ENCODE measurements around the gene PRKCD.

PRKCD gene

DNA sequence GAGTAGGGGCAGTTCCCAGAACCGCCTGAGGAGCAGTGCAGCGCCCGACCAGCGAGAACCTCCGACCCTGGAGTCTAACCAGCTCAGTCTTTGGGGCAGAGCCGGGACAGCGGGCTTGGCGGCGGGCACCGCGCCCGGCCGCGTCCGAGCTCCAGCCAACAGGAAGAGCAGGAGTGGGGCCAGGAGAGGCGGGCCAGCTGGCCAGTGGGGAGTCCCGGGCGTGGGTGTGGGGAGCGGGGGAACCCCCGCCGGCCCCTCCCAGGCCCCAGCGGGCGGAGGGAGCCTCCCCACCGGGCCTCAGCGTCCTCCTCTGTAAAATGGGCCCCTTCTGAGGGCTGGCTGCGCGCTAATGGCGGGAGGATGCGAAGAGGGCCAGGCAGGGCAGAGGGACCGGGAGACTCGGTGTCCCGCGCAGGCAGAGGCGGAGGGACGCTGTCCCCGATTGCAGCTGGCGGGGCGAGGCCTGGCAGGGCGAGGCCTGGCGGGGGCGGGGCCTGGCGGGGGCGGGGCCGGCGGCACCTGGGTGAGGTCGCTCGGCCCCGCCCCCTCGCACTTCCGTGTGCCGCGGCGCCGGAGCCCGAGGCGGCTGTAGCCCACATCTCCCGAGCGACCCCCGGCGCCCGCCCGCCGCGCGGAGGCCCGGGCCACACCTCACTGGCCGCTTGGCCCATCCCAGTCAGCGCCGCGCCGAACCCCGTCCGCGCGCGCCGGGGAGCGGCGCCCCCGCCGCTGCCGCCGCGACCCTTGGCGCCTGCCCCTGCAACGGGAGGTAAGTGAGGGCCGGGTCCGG, at the start of gene PRKCD:
Gene PRKCD (plus strand): TSS at position 550 of the 790 bp plus-strand sequence. CDS start 17,214 bp downstream, outside the sequence.
- DNase-seq (ENCODE audit: low read depth), result peak; percentile 72

DNA sequence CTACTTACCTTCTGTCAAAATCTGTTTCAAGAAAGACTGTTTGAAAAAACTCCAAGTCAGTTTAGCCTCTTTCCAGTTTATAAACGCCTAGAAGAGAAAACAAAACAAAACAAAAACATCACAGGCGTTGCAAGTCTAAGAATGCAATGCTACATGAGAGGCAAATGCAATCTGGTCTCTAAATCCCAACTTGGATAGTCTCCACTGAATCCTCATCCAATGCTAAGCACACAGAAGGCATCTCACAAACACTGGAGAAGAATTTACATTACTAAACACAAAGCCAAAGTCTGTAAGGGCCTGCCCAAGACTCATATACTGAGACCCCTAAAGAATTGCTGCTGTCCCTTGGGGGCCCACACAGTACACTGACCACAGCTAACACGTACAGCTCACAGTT, 49.2 kb upstream of the PRKCD start:
- DNase-seq (ENCODE audit: low read depth), result no peak

DNA sequence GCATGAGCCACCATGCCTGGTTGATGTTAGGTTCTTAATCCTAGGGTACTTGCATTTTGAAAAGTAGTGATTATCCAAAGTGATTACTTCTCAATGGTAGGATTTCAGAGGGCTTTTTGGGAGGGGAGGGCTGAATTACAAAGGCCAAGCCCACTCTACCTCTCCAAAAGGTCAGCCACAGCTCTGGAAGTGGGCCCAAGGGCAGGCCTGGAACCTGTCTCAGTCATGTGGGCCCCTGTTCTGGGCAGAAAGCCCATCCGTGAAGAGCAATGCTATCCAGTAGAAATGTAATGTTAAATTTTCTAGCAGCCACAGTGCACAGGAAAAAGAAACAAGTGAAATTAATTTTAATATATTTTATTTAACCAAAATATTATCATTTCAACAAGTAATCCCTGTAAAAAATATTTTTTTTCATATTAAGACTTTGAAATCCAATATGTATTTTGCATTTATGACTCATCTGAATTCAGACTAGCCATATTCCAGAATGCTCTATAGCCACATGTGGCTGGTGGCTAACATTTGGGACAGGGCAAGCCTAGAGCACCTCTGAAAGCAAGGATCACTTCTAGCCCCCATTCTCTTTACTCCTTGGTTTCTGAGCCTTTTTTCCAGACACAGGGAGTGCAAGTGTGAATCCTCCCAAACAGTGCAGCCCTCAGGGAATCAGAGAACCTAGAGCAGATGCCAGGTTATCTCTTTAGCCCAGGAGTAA, 47.6 kb upstream of the PRKCD start:
- DNase-seq (ENCODE audit: low read depth), result no peak

DNA sequence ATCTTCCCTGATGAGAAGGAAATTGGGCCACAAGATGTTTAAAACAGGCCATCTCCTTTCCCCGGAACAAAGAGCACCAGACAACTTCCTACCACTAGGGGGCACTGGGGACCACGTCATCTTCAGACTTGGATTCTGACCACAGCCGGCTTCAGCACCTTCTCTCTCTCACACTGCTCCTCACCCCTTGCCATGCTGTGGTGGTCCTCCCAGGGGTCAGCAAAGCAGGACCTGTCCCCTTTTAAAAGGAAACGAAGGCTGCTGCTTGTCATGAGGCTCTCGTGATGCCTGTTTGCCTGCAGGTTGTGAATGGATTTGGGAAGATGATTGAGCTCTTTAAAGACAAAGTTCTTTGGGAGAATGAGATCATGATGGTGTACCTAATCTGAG, 47.0 kb upstream of the PRKCD start:
- DNase-seq (ENCODE audit: low read depth), result peak; percentile 62

DNA sequence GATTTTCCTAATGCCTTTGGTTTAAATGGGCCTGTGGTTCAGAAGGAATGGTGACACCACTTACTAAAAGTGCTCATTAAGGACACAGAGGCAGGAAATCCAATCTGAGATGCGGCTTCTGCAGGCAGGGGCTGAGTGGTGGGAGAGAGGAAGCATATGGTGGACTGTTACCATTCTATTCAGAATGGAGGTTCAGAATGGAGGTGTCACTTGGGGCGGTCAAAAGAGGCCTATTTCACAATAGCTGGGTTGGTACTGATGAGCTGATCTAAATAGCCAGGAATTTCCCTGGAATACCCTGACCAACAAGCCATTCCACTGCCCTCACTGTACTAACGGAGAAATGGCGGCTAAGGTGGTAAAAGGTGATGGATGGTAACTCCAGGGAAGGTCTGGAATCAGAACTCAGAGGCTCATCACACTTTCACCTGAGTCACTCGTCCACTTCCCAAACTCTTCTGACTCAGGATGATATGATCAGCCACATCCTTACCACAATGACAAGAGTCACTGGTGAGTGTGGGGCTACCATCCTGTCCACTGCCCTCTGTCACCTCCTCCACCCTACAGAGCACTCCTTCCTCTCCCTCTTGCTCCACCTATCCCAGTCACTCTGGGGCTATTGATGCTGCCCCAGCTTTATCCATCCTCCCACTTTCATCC, 46.5 kb upstream of the PRKCD start:
- no peak for DNase-seq (ENCODE audit: low read depth)

DNA sequence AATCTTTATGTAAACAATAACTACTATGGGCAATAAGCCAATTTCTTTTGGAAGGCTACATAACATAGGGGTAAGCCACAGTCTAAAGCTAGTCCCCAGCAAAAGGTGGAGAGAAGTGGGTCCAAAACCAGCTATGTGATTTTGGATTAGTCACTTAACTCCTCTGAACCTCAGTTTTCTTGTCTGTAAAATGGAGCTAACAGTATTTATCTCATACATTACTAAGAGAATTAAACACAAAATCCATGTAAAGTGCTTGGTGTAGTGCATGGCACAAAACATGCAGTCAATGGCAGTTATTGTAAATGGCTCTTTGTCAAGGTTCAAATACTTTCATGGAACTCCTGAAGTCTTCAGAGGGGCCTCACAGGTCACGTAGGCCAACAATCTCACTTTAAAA, 44.1 kb upstream of the PRKCD start:
- no peak for DNase-seq (ENCODE audit: low read depth)

DNA sequence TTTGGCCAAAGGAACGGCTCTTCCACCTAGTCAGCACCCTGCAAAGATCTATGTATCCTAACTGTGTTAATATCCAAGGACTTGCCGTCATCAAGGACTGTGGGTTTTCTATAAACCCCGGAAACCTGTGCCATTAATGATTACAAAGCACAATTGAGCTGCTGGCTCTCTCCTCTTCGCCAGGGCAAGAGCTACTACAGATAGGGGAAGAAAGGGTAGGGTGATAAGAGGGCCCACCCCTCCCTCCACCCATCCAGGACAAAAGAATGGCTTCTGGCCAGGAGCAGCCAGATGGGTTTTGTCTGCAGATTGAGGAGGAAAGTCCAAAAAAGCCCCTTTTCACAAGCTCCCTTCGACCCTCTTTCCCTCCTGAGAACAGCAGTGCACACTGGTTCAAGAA, 40.7 kb upstream of the PRKCD start:
- DNase-seq (ENCODE audit: low read depth), result no peak

DNA sequence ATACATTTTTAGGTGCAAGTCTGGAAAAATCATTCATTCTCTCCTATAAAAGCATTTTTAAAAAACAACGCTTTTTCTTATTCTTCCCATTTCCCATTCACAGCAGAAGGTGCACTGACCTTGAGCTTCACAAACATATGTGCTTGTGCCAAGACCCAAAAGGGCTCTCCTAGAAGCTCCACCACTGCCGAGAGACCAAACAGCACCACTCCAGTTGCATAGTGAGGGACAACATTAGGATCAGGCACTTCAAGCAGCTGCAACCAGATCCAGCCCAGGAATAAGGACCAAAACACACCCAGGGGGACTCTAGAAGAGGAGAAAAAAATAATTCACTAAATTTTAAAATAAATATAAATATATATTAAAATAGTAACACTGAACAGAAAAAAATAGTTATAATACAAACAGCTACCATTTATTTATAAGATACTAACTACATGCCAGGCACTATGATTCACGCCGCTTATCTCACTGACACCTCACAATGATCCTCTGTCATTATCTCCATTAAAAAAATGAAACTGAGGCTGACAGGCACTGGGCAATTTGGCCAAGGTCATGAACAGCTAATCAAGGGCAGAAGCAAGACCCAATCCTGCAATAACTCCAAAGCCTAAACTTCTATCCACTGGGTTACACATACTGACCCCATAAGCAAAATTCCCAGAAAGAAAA, 38.6 kb upstream of the PRKCD start:
- DNase-seq (ENCODE audit: low read depth), result no peak

DNA sequence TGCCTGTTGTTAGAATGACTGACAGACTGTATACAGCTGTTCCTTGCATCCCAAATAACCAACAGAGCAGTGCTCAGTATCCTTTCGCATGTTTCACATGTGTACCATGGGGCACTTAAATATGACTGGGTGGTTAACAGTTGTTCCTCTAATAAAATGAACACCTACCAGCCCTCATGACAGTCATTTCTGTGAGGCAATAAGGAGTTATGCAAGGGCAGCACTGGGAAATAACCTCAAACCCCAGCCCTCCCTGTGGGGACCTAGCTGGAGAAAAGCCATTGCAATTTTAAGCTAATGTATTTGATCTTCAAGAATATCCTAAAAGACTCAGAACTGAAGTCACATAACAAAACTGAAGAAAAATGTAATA, 38.1 kb upstream of the PRKCD start:
- DNase-seq (ENCODE audit: low read depth), result no peak

DNA sequence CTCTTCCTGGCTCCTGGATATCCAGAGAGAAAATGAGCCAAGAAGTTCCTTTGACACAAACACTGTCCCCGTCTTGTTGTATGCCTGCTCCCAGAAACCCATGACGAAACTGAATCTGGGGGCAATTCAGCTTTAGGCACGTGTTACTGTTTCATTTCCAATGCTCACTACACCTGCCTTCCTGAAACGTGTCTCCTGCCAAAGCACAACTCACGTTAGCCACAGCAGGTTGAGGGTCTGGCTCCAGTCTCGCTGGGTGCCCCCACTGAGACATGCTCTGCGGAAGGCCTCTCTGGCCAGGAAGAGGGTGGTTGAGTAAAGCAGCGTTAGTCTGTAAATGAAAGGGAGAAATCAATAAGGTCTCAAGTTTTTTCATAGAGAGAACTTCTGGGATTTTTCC, 37.5 kb upstream of the PRKCD start:
- DNase-seq (ENCODE audit: low read depth), result no peak

DNA sequence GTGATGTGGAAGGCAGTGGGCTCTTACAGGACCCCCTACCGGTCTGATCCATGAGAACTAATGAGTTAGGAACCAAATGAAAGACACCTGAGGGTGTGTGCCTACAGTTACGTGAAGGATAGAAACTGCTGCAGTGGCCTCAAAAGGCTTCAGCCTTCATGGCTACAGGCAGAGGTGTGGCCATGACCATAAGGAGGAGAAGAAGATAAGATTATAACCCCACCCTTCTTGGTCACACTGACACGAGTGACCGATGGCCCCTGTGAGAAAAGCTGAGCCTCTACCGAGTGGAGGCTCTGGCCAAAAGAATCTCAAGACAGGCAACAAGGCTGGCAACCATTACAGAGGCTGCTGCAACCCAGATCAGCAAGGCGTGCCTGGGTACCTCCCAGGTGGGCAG, 37.1 kb upstream of the PRKCD start:
- DNase-seq (ENCODE audit: low read depth), result no peak

DNA sequence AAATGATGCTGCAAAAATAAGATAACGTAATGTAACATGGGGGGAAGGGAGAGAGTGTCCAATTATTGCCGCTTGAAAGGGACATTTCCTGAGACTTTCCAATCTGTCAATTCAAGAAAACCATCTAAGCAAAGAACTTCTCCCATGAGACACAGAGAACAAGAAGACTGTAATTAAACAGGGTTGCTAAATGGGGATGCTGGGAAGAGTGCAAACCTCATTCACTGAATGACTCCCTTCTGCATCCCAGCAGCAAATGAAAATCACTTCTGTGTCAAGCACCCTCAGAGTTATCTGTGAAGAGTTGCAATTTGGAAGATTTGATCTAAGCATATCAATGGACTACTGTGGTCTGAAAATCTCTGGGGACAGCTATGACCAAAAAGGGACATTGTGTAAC, 34.4 kb upstream of the PRKCD start:
- no peak for DNase-seq (ENCODE audit: low read depth)

DNA sequence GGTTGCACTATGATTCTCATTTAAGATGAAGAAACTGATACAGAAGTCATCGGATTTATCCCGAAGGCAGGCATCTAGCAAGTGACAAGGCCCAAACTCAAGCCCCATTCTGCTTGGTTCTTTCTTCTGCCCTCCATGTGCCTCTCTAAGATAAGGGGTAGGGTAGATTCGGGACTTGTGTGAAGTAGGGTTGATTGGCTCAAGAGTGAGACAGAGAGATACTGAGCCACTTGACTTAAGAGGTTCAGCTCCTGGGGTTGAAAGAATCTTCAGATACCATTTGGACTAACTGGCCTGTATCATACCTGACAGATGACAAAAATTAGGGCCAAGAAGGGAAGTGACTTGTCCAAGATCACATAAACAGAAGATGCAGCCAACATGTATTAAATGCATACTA, 31.7 kb upstream of the PRKCD start:
- DNase-seq (ENCODE audit: low read depth), result no peak

DNA sequence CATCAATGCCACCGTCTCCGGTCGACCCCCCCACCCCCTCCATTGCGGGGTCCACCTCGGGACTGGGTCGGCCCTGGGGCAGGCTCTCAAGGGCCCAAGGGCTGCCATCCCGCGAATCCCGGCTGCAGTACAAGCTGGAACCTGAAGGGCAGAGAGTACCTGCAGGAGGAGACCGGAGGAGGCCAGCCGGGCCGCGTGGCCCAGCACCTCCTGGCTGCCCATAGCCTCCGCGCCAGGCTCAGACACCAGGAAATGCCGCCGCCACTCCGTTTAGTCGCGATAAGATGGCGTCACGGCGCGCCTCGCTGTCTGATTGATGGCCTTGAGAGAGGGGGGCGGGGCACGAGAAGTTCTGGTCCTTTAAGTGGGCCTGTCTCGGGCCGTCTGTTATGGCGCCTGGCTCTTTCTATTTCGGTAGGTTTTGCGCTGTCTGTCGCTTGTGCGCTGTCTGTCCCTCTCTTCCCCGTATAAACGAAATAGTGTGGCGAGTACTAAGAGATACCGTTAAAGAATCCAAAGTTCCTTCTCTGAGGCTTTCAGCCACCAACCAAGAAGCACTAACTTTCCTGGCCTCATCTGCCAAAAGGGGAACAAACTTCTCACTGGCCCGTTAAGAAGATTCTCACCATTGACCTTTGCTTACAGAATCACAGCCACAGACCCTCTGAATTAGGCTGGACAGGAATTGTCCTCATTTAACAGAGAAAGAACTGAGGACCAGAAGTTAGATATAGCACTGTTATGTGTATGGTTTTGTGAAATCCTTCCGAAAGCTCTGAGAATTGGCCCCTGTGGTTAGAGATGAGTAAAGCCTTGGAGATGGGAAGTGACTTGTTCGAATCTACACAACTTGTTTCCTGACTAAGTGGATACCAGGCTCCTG, 30.6 kb upstream of the PRKCD start, which contains the start of gene RFT1:
Gene RFT1 (minus strand): TSS at position 257 of the 883 bp plus-strand sequence. CDS start 35 bp downstream, at position 222.
- DNase-seq (ENCODE audit: low read depth), result peak; percentile 97

DNA sequence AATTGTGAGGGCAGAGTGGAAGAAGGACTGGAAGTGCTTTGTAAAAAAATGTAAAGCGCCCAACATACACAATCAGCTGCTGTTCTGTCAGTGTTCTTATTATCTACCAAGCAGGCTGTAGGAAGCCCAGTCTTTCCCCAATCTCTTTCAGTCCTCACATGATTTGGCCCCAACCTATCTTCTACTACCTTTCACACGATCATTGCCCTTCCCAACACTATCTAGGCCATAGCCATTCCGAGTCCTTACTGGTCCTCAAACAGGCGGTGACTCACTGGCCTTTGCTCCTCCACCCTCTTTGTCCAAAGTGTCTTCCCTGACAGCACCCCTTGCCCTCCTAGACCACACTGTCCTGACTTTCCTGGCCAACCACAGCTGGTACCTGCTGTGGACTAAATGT, 29.9 kb upstream of the PRKCD start:
- DNase-seq (ENCODE audit: low read depth), result no peak

DNA sequence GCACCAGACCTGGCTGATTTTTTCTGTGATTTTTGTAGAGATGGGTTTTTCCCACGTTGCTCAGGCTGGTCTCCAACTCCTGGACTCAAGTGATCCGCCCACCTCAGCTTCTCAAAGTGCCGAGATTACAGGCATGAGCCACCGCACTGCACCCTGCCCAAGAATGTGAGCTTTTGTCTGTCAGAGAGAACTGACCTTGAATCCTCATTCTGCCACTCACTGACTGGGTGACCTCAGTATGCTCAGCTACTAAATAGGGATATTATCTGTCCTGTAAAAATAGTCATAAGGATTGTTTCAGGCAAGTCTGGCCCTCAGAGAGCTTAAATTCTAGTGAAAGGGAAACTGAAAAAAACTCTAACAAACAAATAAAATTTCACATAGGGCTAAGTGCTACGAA, 28.7 kb upstream of the PRKCD start:
- no peak for DNase-seq (ENCODE audit: low read depth)

DNA sequence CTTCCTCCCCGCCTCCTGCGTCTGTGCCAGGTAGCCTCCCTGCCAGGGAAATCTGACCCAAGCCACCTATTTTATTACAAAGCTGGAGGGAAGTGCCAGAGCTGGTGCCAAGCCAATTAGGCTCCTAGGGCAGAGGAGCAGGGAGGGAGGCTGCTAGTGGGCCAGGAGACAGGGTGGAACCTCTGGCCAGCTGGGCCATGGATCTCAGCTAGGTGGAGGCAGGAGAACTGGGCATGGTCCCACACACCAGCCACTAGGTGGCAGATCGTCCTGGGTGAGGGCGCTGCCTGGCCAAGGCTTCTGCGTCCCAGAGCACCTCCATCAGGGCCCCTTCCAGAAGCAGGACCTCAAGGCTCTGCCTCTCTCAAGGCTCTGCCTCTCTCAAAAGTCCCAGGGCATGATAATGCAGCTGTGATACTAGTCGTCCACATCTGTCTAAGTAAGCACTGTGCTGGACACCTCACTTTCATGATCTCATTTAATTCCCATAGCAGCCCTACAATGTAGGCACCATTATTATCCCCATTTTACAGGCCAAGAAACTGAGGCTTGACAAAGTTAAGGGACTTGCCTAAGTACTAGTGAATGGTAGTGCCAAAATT, 26.3 kb upstream of the PRKCD start:
- peak; percentile 45 for DNase-seq (ENCODE audit: low read depth)

DNA sequence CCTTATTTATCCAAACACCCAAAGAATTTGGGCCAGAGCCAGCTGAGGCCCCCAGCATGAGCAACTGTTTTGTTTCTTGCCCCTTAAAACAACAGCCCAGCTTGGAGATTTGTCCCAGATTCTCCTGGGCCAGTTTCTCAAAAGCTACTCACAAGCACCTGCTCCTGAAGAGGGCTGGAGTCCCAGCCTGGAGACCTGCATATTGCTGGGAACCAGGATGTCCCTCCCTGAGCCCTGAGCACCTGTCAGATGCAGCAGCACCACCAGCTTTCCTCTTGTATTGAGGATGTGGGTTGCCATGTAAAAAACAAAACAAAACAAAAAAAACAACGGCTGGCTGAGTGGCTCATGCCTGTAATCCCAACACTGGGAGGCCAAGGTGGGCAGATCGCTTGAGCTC, 23.8 kb upstream of the PRKCD start:
- no peak for DNase-seq (ENCODE audit: low read depth)

DNA sequence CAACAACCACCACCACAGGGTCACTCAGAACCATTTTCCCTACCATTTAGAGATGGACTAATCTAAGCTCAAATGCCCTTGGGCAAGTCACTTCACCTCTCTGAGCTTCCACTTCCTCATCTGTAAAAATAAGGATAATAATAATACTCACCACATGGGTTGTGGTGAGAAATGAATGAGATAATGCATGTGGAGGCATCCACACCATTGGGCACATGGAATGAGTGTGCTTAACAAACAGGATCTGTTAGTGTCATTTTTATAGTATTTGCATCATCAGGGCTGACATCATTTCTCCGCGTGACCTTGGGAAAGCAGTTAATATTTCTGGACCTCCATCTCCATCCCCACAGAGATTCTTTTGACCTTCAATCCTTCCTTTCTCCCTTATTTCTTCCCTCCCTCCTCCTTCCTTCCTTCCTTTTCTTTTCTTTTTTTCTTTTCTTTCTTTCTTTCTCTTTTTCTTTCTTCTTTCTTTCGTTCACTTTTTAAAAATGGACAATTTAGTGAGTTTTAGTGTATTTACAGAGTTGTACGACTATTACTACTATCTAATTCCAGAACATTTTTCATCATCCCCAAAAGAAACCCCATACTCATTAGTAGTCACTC, 23.1 kb upstream of the PRKCD start:
- DNase-seq (ENCODE audit: low read depth), result no peak
